GM12872 (cell line): ENCODE measurements around the gene SLC9A8.

ENCODE experiments used
- CTCF ChIP-seq: IDR thresholded peaks from 3 replicates; pipeline ENCODE4 v1.5.1; 2011; ENCODE audit warnings: low read depth, mild to moderate bottlenecking, low read length, moderate library complexity; ENCODE audit not compliant: insufficient read depth

SLC9A8 gene

GRCh38 chr20:49812507-49813304 is at the start of gene SLC9A8:
SLC9A8 (plus strand) TSS chr20:49812828; CDS start chr20:49812923, 95 bp downstream.
- TF ChIP-seq CTCF, result peak; percentile 45

GRCh38 chr20:49762940-49763766 is 49.5 kb upstream of the SLC9A8 start:
- no peak for TF ChIP-seq CTCF

- TF ChIP-seq CTCF, result no peak
Measured at GRCh38 chr20:49765413-49765736, 47.3 kb upstream of the SLC9A8 start.

GRCh38 chr20:49765846-49766541 is 46.6 kb upstream of the SLC9A8 start:
- TF ChIP-seq CTCF, result no peak

GRCh38 chr20:49766979-49767521 is 45.6 kb upstream of the SLC9A8 start:
- TF ChIP-seq CTCF, result no peak

- no peak for TF ChIP-seq CTCF
Measured at GRCh38 chr20:49768204-49769047, 44.2 kb upstream of the SLC9A8 start.
